ENCODE data around the gene CLRN1.
A peak's percentile ranks its signal among the peaks of the same experiment; 100 is the strongest.

CLRN1 gene

GRCh38 chr3:150975992-150976368 is 3.5 kb upstream of the CLRN1 start:
- no peak for DNase-seq (ENCODE audit: low read depth)

DNA sequence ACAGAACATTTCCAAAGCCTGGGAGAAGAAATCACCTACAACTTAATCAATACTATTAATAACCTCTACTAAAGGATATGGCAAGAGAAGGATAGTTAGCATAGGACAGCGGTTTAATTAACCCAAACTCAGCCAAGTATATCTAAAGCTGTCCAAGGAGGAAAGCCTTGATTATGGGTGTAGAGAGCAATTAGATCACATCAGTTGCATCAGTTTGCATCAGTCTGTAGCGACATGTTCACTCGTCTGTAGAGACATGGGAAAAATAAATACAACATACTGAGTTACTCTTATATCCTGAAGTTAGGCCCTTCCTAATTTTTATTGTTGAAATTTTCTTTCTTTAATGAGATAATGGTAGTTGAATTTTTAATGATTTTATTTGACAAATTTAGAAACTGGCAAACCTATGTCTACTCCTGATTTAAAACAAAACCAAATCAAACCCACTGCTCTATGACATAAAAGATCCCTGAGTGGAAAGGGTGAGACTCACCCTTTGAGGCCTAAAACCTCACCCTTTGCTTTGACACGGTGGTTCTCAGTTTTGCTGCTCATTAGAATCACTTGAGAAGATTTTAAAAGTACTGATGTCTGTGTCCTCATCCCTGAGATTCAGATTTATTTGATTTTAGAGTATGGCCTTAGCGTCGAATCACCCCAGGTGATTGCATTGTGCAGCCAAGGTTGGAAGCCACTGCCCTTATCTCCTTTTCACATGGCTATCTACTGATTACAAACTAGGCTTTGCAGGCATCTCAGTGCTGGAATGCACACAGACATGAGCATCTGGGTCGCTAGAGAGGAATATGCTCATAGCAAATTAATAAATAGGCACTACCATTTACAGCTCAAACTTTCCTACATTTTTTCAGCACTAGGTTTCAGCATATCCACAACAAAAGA is 2.8 kb upstream of the CLRN1 start:
- no peak for DNase-seq (ENCODE audit: low read depth)

DNA sequence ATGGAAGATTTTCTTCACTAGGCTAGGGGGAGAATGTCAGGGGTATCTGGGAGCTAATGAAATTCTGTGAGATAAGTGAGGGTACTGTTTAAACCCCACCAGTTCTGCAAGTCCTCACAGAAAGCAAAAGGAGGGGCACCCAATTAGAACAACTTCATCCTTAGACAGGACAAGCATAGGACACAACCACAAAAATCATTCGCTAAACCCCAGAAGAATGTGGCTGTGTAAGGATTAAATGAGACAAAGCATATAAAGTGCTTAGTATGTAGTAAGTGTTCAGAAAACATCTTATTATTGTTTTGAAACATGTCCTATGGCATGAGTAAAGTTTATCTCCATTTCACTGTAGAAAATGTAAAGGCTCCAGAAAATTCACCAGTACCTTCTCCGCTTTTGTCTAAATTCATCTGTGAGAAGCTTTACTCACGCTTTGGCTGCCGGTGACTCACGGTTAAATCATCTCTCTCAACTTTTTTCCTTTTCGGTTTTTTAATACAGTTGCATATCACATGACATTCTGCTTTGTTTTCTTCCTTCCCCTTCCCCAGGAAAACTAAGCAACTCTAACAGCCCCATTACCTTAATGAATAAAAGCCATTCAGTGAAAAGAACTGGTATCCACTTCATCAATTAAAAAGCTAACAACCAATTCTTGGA is 1.7 kb downstream of the CLRN1 start:
- DNase-seq (ENCODE audit: low read depth): no peak

DNA sequence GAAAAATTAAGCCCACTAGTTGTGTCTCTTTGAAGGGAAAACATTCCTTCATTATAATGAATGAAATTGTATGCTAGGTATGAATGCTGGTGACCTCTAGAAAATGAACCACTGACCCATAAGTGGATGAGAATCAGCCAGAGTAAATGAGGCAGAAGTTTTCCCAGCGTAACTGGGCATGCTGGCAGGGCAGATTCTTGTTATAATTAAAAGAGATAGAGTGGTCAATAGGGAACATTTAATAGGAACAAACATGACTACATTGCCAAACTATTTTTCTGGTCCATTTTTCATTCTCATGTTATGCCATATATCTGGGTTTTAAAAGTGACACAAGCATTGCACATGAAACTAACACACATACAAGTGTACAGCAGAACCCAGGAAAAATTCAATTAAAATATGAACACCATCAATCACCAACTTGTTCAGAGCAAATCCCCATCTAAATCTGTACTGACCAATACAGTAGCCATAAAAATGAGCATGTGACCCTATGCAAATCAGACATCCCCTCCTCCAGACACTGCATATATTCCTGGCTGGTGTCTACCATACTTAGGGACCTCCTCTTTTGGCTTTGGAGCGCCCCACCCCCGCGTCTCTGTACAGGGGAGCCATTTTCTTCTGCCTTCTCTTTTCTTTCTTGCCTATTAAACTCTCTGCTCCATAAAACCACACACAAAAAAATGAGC is 4.0 kb downstream of the CLRN1 start:
- no peak for DNase-seq (ENCODE audit: low read depth)

GRCh38 chr3:150965436-150965835 is 7.1 kb downstream of the CLRN1 start:
- DNase-seq (ENCODE audit: low read depth): no peak

GRCh38 chr3:150961949-150962348 is 10.6 kb downstream of the CLRN1 start:
- no peak for DNase-seq (ENCODE audit: low read depth)

GRCh38 chr3:150960708-150961684 is 11.5 kb downstream of the CLRN1 start:
- DNase-seq (ENCODE audit: low read depth): no peak

- DNase-seq (ENCODE audit: low read depth): no peak
Measured at GRCh38 chr3:150958683-150959082, 13.8 kb downstream of the CLRN1 start.

DNA sequence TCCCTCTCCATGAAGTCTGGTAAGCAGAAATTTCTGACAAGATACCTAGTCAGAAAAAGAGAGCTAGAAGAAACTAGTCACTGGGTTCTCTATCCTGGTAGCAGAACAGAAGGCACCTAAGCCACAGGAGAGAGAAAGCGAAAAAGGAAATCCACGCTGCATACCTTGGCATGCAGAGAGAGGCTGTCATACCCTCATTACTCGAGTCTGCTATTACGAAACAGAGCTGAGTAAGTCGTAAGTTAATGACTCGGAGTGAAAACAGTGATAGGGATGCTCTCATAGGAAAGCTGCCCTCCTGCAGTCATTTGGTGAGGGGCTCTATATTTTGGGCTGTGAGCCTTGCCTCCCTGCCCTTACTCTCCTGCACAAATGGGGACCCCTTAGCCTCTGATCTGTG is 16.2 kb downstream of the CLRN1 start:
- no peak for DNase-seq (ENCODE audit: low read depth)

DNA sequence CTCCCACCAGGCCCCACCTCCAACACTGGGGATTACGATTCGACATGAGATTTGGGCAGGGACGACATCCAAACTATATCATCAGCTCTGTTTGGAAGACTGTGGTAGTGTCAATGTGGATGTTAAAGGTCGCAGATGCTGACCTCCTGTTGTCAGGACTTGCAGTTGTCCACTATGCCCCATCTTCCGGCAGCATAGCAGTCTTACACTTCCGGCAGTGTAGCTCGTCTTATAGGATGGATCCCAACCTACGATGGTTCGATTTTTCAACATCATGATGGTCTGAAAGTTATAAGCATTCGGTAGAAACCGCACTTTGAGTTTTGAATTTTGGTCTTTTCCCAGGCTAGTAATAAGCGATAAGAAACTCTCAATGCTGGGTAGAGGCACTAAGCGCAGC is 20.6 kb downstream of the CLRN1 start:
- no peak for DNase-seq (ENCODE audit: low read depth)

- peak; percentile 8 for DNase-seq (ENCODE audit: low read depth)
Measured at GRCh38 chr3:150945226-150946032, 27.1 kb downstream of the CLRN1 start.

- DNase-seq (ENCODE audit: low read depth): no peak
Measured at GRCh38 chr3:150942221-150942620, 30.3 kb downstream of the CLRN1 start.

- DNase-seq (ENCODE audit: low read depth): no peak
Measured at GRCh38 chr3:150936693-150937092, 35.8 kb downstream of the CLRN1 start.

GRCh38 chr3:150933473-150933995 is 39.0 kb downstream of the CLRN1 start:
- DNase-seq (ENCODE audit: low read depth): no peak

GRCh38 chr3:150931745-150932144 is 40.8 kb downstream of the CLRN1 start:
- no peak for DNase-seq (ENCODE audit: low read depth)

- DNase-seq (ENCODE audit: low read depth): no peak
Measured at GRCh38 chr3:150930839-150931238, 41.7 kb downstream of the CLRN1 start.

- no peak for DNase-seq (ENCODE audit: low read depth)
Measured at GRCh38 chr3:150928234-150928633, 44.3 kb downstream of the CLRN1 start.

DNA sequence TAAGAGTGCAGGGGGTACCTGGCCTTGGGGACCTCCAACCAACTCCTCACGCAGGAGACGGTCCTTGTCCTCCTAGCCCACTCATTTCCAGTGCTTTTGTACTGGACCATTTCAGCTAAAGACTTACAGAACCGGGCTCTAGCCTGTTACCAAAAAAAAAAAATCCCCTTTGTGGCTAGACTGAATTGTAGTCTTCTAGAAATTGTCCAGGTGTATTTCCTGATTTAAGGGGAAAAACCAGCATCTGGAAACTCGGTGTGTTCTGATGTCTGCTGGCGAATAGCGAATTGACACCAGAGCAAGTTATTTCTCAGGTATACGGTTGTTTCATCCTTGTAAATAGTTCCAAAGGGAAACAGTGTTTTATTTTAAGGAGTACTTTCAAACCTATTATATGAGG is 46.2 kb downstream of the CLRN1 start:
- no peak for DNase-seq (ENCODE audit: low read depth)

DNA sequence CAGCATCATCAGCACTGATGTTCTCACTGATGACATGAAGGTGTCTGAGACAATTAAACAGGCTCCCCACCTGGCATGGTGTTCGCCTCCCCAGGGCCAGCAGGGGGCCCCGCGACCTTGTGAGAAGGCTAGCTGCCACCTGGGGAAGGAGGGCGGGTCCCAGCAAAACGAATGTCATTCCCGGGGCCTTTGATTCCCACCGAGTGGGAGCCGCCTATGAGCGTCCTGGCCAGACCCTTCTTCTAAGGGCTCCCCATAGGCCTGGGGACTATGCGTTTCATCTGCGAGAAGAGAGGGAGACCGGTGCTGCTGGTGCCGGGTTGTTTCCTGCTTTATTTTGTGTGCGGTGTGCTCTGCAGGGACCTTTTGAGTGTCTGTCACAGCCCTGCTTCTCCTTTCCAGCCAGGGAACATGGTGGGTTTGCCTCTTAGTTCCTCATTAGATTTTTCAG is 46.8 kb downstream of the CLRN1 start:
- no peak for DNase-seq (ENCODE audit: low read depth)

DNA sequence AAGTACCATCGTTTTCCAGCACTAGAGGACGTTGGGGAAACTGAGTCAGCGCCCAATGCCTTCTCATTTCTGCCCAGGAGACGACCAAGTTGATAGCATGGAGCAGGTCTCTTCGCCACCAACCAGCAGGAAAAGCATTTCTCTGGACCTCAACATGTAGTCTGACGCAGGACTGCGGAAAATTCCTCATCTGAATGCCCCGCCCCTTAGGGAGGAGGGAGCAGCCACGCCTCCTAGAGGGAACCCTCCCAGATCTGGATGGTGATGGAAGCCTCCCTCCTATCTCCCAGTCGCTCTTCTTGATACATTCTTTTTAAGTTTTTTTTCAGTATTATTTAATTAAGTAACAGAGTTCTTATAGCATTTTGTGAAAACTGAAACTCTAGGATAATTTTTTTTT is 49.9 kb downstream of the CLRN1 start:
- no peak for DNase-seq (ENCODE audit: low read depth)

DNA sequence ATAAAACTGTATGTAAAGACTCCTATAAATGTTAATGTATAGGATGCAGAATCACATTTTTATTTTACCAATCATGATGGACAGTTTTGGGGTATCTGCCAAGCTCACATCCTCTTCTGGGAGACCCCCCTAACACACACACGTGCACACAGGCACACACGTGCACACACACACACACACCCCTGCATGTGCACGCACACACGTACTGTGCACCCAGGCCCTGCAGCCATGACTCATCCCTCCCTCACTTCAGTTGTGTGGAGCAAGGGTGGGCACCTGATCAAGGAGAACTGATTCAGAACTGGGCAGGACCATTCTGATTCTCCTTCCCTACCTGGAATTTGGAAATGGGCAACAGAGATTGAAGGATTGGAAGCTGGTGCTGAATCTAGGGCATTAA is 51.3 kb downstream of the CLRN1 start:
- no peak for DNase-seq (ENCODE audit: low read depth)
